Ovary (tissue), 3 donors: Measurements from ENCODE around the gene VDR.

Experiments used
- CTCF ChIP-seq, 3 donors: fragments of 450-650 bp in 2 of 3; fragments of 200-600 bp in 1 of 3; IDR thresholded peaks; one replicate each; pipeline versions ENCODE4 v1.5.1 to v1.8.0; 2016 to 2022; ENCODE audit warnings: antibody characterized with exemption in 3 of 3, mild to moderate bottlenecking in 1 of 3
- EP300 ChIP-seq: sonication (generic); formaldehyde crosslinking; IDR thresholded peaks from one replicate; pipeline ENCODE4 v1.6.1; 2017; ENCODE audit warnings: antibody characterized with exemption
- POLR2A ChIP-seq: fragments of 450-650 bp; IDR thresholded peaks from one replicate; pipeline ENCODE4 v1.6.1; 2017; ENCODE audit warnings: antibody characterized with exemption, mild to moderate bottlenecking, moderate library complexity
- donor health status: DM: no; HTN: no; CAD: no.

- TF ChIP-seq CTCF (IDR thresholded peaks at IDR 0.05) (no peak), EP300 (no peak), POLR2A (no peak)
Observed at GRCh38 chr12:47894068-47894467, 10.7 kb downstream of the VDR start.
